Ishikawa (cell line): ENCODE data around the gene MTHFS.

ENCODE experiments used
- CEBPB ChIP-seq: IDR thresholded peaks from 2 replicates; pipeline ENCODE4 v1.6.1; 2012
- CREB1 ChIP-seq: IDR thresholded peaks from 2 replicates; pipeline ENCODE4 v1.6.1; 2012; ENCODE audit warnings: low read depth
- EGR1 ChIP-seq: IDR thresholded peaks from 2 replicates; pipeline ENCODE4 v1.6.1; 2012
- EP300 ChIP-seq: IDR thresholded peaks from 2 replicates; pipeline ENCODE4 v1.6.1; 2012; ENCODE audit warnings: borderline replicate concordance
- FOXM1 ChIP-seq: IDR thresholded peaks from 2 replicates; pipeline ENCODE4 v1.6.1; 2012; ENCODE audit warnings: low read depth, borderline replicate concordance
- MAX ChIP-seq: IDR thresholded peaks from 2 replicates; pipeline ENCODE4 v1.6.1; 2012
- NFIC ChIP-seq: IDR thresholded peaks from 2 replicates; pipeline ENCODE4 v1.6.1; 2012
- RAD21 ChIP-seq: IDR thresholded peaks from 2 replicates; pipeline ENCODE4 v1.6.1; 2012; ENCODE audit warnings: low read depth
- REST ChIP-seq: IDR thresholded peaks from 2 replicates; pipeline ENCODE4 v1.6.1; 2012; ENCODE audit warnings: low read depth, mild to moderate bottlenecking
- TAF1 ChIP-seq: IDR thresholded peaks from 2 replicates; pipeline ENCODE4 v1.6.1; 2012; ENCODE audit warnings: low read depth, mild to moderate bottlenecking
- TCF12 ChIP-seq: IDR thresholded peaks from 2 replicates; pipeline ENCODE4 v1.6.1; 2012; ENCODE audit warnings: low read depth
- TEAD4 ChIP-seq: IDR thresholded peaks from 2 replicates; pipeline ENCODE4 v1.6.1; 2012
- USF1 ChIP-seq: IDR thresholded peaks from 2 replicates; pipeline ENCODE4 v1.6.1; 2012
- YY1 ChIP-seq: IDR thresholded peaks from 2 replicates; pipeline ENCODE4 v1.6.1; 2012; ENCODE audit warnings: low read depth
- ZBTB7A ChIP-seq: IDR thresholded peaks from 2 replicates; pipeline ENCODE4 v1.6.1; 2012; ENCODE audit warnings: low read depth

MTHFS gene

GRCh38 chr15:79939399-79939798, 42.6 kb upstream of the MTHFS start:
- TF ChIP-seq CEBPB, result no peak
- no peak for TF ChIP-seq ZBTB7A
- TF ChIP-seq REST, result no peak
- no peak for TF ChIP-seq YY1

GRCh38 chr15:79938143-79938542, 41.3 kb upstream of the MTHFS start:
- TF ChIP-seq REST (no peak), MAX (no peak), CREB1 (no peak), TAF1 (no peak), ZBTB7A (no peak), FOXM1 (no peak), RAD21 (no peak), CEBPB (no peak), TCF12 (no peak), EP300 (no peak), NFIC (no peak), TEAD4 (no peak)

- TF ChIP-seq NFIC (no peak), EGR1 (no peak), CREB1 (no peak), FOXM1 (no peak), REST (no peak), CEBPB (no peak), MAX (no peak), TAF1 (no peak), RAD21 (no peak), USF1 (no peak), ZBTB7A (no peak), TCF12 (no peak), EP300 (no peak), YY1 (no peak)
These were observed 36.4 kb upstream of the MTHFS start for GRCh38 chr15:79933231-79933630.

- TF ChIP-seq YY1, result no peak
- TF ChIP-seq MAX, result no peak
- TF ChIP-seq ZBTB7A, result no peak
- no peak for TF ChIP-seq FOXM1
- TF ChIP-seq CEBPB, result no peak
- TF ChIP-seq NFIC, result no peak
These were observed 35.6 kb upstream of the MTHFS start for GRCh38 chr15:79932447-79932846.

- no peak for TF ChIP-seq CEBPB
- TF ChIP-seq EP300, result no peak
- no peak for TF ChIP-seq USF1
- no peak for TF ChIP-seq YY1
- TF ChIP-seq FOXM1, result no peak
- no peak for TF ChIP-seq TEAD4
- TF ChIP-seq REST, result no peak
- TF ChIP-seq CREB1, result no peak
- no peak for TF ChIP-seq TCF12
- TF ChIP-seq EGR1, result no peak
- TF ChIP-seq MAX, result no peak
- no peak for TF ChIP-seq ZBTB7A
- no peak for TF ChIP-seq TAF1
- no peak for TF ChIP-seq NFIC
- TF ChIP-seq RAD21, result no peak
These were observed 33.7 kb upstream of the MTHFS start for GRCh38 chr15:79930516-79930915.
